DND-41 (cell line): ENCODE measurements around the gene CCDC73.

Experiments
- EZH2 ChIP-seq: IDR thresholded peaks from 3 replicates; pipeline ENCODE4 v1.6.1; 2012; ENCODE audit warnings: borderline replicate concordance, low read depth, mild to moderate bottlenecking, moderate library complexity, low read length, inconsistent platforms; ENCODE audit not compliant: severe bottlenecking
- TF ChIP-seq, protein P1 (sequence below): IDR thresholded peaks from 2 replicates; pipeline ENCODE4 v1.5.1; 2012; ENCODE audit warnings: borderline replicate concordance, low read length, moderate library complexity, mild to moderate bottlenecking; ENCODE audit not compliant: poor library complexity, severe bottlenecking; ENCODE audit errors: extremely low read depth

DNA sequence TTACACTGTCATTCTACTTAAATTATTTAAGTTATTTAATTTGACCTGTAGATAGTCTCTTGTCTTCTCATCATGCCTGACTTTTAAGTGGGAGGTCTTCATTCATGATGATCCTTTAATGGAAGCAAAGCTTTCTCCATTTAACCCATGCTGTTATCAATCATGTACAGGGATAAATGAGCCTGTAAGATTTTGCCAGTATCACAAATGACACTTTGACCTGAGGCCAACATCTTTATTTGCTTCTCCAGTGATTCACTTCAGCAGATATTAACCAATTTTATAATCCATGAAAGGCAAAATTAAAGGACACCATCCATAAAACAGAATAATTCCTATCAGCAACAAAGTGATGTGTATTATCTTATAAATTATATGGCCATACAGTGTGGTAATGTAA lies 7.7 kb downstream of the CCDC73 start:
- TF ChIP-seq, protein P1, sequence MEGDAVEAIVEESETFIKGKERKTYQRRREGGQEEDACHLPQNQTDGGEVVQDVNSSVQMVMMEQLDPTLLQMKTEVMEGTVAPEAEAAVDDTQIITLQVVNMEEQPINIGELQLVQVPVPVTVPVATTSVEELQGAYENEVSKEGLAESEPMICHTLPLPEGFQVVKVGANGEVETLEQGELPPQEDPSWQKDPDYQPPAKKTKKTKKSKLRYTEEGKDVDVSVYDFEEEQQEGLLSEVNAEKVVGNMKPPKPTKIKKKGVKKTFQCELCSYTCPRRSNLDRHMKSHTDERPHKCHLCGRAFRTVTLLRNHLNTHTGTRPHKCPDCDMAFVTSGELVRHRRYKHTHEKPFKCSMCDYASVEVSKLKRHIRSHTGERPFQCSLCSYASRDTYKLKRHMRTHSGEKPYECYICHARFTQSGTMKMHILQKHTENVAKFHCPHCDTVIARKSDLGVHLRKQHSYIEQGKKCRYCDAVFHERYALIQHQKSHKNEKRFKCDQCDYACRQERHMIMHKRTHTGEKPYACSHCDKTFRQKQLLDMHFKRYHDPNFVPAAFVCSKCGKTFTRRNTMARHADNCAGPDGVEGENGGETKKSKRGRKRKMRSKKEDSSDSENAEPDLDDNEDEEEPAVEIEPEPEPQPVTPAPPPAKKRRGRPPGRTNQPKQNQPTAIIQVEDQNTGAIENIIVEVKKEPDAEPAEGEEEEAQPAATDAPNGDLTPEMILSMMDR, result no peak
- TF ChIP-seq EZH2, result no peak
